ENCODE results near the gene PACSIN2. TPM values are rescaled to one million over a fixed set of nuclear protein-coding genes. Genes with fewer than 3 reads are reported as not detected.

PACSIN2 gene
- polyA plus RNA-seq, 2 of the 4 experiments (the other 2 are of a cell fraction): 60.3 to 94.0 TPM

GRCh38 chr22:43042101-43042780 lies 27.3 kb upstream of the PACSIN2 start (continued):
- TF ChIP-seq ELK1 (IDR thresholded peaks at IDR 0.05; ENCODE audit: low read depth, low read length): no peak
- no peak for TF ChIP-seq CTCF (IDR thresholded peaks at IDR 0.05)
- no peak for TF ChIP-seq PHF8 (IDR thresholded peaks at IDR 0.05; ENCODE audit: borderline replicate concordance, low read depth)
- no peak for TF ChIP-seq RFX5 (IDR thresholded peaks at IDR 0.05)
- no peak for TF ChIP-seq BCL3 (IDR thresholded peaks at IDR 0.05)
- no peak for TF ChIP-seq NR3C1 (IDR thresholded peaks at IDR 0.05)
- TF ChIP-seq BHLHE40 (IDR thresholded peaks at IDR 0.05; ENCODE audit: low read depth, low read length): no peak

GRCh38 chr22:43039800-43040199 lies 24.9 kb upstream of the PACSIN2 start:
- FAIRE-seq: no peak
- 94% methylated on average over 7 of the region's 13 CpGs for WGBS (ENCODE audit: missing lambda C conversion rate)
- Histone ChIP-seq H3K4me2 (no peak overlapping the region), H3K4me3 (no peak overlapping the region), H3K4me1 (no peaks in the 10 kb centered on the region), H3K9me3 (no peaks in the 10 kb centered on the region), H3K27ac (no peak overlapping the region)
- TF ChIP-seq PBX3 (IDR thresholded peaks at IDR 0.05) (no peak), ZC3H11A (IDR thresholded peaks at IDR 0.05) (no peak), ELK1 (IDR thresholded peaks at IDR 0.05; ENCODE audit: low read depth, low read length) (no peak), BCL3 (IDR thresholded peaks at IDR 0.05) (no peak), E2F6 (IDR thresholded peaks at IDR 0.05; ENCODE audit: borderline replicate concordance, low read depth) (no peak), MAX (IDR thresholded peaks at IDR 0.05) (no peak), ZNF302 (CRISPR knock-in tag; IDR thresholded peaks at IDR 0.05) (no peak), CHD4 (IDR thresholded peaks at IDR 0.05; ENCODE audit: borderline replicate concordance) (no peak), GATA3 (IDR thresholded peaks at IDR 0.05; ENCODE audit: borderline replicate concordance) (no peak), POLR2A (IDR thresholded peaks at IDR 0.05; ENCODE audit: low read length) (no peak)
- DNase-seq (ENCODE audit: low read depth in 1 of 2, low spot score in 1 of 2): no peak
- ChIA-PET POLR2A (no interaction called here), CTCF (interaction anchor here (0.7 to 1.0 kb wide), 2 partner anchors 20 to 36 kb away, joined by 3 read pairs; no protein-coding TSS in a partner anchor)
- ATAC-seq: no peak

Measured in A549 (cell line).